ENCODE results near the gene CD72.

Gene CD72

GRCh38 chr9:35598866-35599590 is 19.2 kb downstream of the CD72 start:
- TF ChIP-seq, protein P1, sequence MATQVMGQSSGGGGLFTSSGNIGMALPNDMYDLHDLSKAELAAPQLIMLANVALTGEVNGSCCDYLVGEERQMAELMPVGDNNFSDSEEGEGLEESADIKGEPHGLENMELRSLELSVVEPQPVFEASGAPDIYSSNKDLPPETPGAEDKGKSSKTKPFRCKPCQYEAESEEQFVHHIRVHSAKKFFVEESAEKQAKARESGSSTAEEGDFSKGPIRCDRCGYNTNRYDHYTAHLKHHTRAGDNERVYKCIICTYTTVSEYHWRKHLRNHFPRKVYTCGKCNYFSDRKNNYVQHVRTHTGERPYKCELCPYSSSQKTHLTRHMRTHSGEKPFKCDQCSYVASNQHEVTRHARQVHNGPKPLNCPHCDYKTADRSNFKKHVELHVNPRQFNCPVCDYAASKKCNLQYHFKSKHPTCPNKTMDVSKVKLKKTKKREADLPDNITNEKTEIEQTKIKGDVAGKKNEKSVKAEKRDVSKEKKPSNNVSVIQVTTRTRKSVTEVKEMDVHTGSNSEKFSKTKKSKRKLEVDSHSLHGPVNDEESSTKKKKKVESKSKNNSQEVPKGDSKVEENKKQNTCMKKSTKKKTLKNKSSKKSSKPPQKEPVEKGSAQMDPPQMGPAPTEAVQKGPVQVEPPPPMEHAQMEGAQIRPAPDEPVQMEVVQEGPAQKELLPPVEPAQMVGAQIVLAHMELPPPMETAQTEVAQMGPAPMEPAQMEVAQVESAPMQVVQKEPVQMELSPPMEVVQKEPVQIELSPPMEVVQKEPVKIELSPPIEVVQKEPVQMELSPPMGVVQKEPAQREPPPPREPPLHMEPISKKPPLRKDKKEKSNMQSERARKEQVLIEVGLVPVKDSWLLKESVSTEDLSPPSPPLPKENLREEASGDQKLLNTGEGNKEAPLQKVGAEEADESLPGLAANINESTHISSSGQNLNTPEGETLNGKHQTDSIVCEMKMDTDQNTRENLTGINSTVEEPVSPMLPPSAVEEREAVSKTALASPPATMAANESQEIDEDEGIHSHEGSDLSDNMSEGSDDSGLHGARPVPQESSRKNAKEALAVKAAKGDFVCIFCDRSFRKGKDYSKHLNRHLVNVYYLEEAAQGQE (IDR thresholded peaks at IDR 0.05; ENCODE audit: low read depth) = no peak
- no peak for TF ChIP-seq TAF1 (IDR thresholded peaks at IDR 0.05; ENCODE audit: low read depth)

GRCh38 chr9:35594471-35594870 is 23.7 kb downstream of the CD72 start:
- no peak for TF ChIP-seq USF1 (IDR thresholded peaks at IDR 0.05)
- no peak for TF ChIP-seq FOXM1 (IDR thresholded peaks at IDR 0.05; ENCODE audit: borderline replicate concordance, low read depth)
- no peak for TF ChIP-seq EGR1 (IDR thresholded peaks at IDR 0.05)
- TF ChIP-seq, protein P2, sequence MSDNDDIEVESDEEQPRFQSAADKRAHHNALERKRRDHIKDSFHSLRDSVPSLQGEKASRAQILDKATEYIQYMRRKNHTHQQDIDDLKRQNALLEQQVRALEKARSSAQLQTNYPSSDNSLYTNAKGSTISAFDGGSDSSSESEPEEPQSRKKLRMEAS (IDR thresholded peaks at IDR 0.05) = no peak
- TF ChIP-seq TCF12 (IDR thresholded peaks at IDR 0.05; ENCODE audit: low read depth) = no peak
- no peak for TF ChIP-seq ZBTB7A (IDR thresholded peaks at IDR 0.05; ENCODE audit: low read depth)
- TF ChIP-seq RAD21 (IDR thresholded peaks at IDR 0.05; ENCODE audit: low read depth) = no peak
- no peak for TF ChIP-seq CEBPB (IDR thresholded peaks at IDR 0.05)
- no peak for TF ChIP-seq TAF1 (IDR thresholded peaks at IDR 0.05; ENCODE audit: low read depth)
- no peak for TF ChIP-seq EP300 (IDR thresholded peaks at IDR 0.05; ENCODE audit: borderline replicate concordance)
- TF ChIP-seq TEAD4 (IDR thresholded peaks at IDR 0.05) = no peak
- TF ChIP-seq YY1 (IDR thresholded peaks at IDR 0.05; ENCODE audit: low read depth) = no peak
- TF ChIP-seq, protein P1 (IDR thresholded peaks at IDR 0.05; ENCODE audit: low read depth) = no peak
- TF ChIP-seq CREB1 (IDR thresholded peaks at IDR 0.05; ENCODE audit: low read depth) = no peak
- no peak for TF ChIP-seq NFIC (IDR thresholded peaks at IDR 0.05)

GRCh38 chr9:35593581-35593980 is 24.6 kb downstream of the CD72 start:
- TF ChIP-seq YY1 (IDR thresholded peaks at IDR 0.05; ENCODE audit: low read depth) = no peak
- no peak for TF ChIP-seq TCF12 (IDR thresholded peaks at IDR 0.05; ENCODE audit: low read depth)
- no peak for TF ChIP-seq FOXM1 (IDR thresholded peaks at IDR 0.05; ENCODE audit: borderline replicate concordance, low read depth)
- no peak for TF ChIP-seq CREB1 (IDR thresholded peaks at IDR 0.05; ENCODE audit: low read depth)
- TF ChIP-seq, protein P1 (IDR thresholded peaks at IDR 0.05; ENCODE audit: low read depth) = no peak
- no peak for TF ChIP-seq RAD21 (IDR thresholded peaks at IDR 0.05; ENCODE audit: low read depth)
- no peak for TF ChIP-seq EGR1 (IDR thresholded peaks at IDR 0.05)
- no peak for TF ChIP-seq NFIC (IDR thresholded peaks at IDR 0.05)
- no peak for TF ChIP-seq CEBPB (IDR thresholded peaks at IDR 0.05)
- no peak for TF ChIP-seq EP300 (IDR thresholded peaks at IDR 0.05; ENCODE audit: borderline replicate concordance)
- TF ChIP-seq ZBTB7A (IDR thresholded peaks at IDR 0.05; ENCODE audit: low read depth) = no peak
- TF ChIP-seq, protein P2 (IDR thresholded peaks at IDR 0.05) = no peak

DNA sequence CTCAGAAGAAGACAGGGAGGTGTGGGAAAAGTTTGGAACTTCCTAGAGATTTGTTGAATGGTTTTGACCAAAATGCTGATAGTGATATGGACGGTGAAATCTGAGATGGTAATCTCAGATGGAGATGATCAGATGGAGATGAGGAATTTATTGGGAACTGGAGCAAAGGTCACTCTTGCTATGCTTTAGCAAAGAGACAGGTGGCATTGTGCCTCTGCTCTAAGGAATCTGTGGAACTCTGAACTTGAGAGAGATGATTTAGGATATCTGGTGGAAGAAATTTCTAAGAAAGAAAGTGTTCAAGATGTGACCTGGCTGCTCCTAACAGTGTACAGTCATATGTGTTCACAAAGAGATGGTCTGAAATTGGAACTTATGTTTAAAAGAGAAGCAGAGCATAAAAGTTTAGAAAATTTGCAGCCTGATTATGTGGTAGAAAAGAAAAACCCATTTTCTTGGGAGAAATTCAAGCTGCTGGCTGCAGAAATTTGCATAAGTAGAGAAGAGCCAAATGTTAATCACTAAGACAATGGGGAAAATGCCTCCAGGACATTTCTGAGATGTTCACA is 38.5 kb downstream of the CD72 start:
- peak; percentile 34; the same call in 1 of the 2 replicates for TF ChIP-seq RAD21 (IDR thresholded peaks at IDR 0.05; ENCODE audit: low read depth)

GRCh38 chr9:35579130-35579529 is 39.1 kb downstream of the CD72 start:
- TF ChIP-seq CREB1 (IDR thresholded peaks at IDR 0.05; ENCODE audit: low read depth) = no peak
- no peak for TF ChIP-seq TEAD4 (IDR thresholded peaks at IDR 0.05)
- TF ChIP-seq, protein P1 (IDR thresholded peaks at IDR 0.05; ENCODE audit: low read depth) = no peak
- no peak for TF ChIP-seq RAD21 (IDR thresholded peaks at IDR 0.05; ENCODE audit: low read depth)
- TF ChIP-seq, protein P2 (IDR thresholded peaks at IDR 0.05) = no peak
- no peak for TF ChIP-seq TAF1 (IDR thresholded peaks at IDR 0.05; ENCODE audit: low read depth)
- no peak for TF ChIP-seq USF1 (IDR thresholded peaks at IDR 0.05)
- TF ChIP-seq NFIC (IDR thresholded peaks at IDR 0.05) = no peak
- TF ChIP-seq CEBPB (IDR thresholded peaks at IDR 0.05) = no peak
- no peak for TF ChIP-seq EP300 (IDR thresholded peaks at IDR 0.05; ENCODE audit: borderline replicate concordance)
- TF ChIP-seq EGR1 (IDR thresholded peaks at IDR 0.05) = no peak
- no peak for TF ChIP-seq FOXM1 (IDR thresholded peaks at IDR 0.05; ENCODE audit: borderline replicate concordance, low read depth)
- no peak for TF ChIP-seq YY1 (IDR thresholded peaks at IDR 0.05; ENCODE audit: low read depth)
- TF ChIP-seq ZBTB7A (IDR thresholded peaks at IDR 0.05; ENCODE audit: low read depth) = no peak
- no peak for TF ChIP-seq TCF12 (IDR thresholded peaks at IDR 0.05; ENCODE audit: low read depth)
